PC-3 (cell line): ENCODE measurements around the gene ABHD8. TPM values are rescaled to one million over a fixed set of nuclear protein-coding genes. Genes with fewer than 3 reads are reported as not detected.
"Not testable (repeated sequence)": the region's sequence is repeated elsewhere in the genome, so short reads cannot be mapped to it uniquely, and the experiment has no call there.

Experiments used
- ATAC-seq: fragments of 200-7000 bp; cut with Tn5 transposase; 2 replicates; pipeline ENCODE4 v1.9.1; 2020; ENCODE audit warnings: mild to moderate bottlenecking, moderate library complexity
- BruUV-seq: library from RNA; stranded (reverse); fragments of 400-500 nt; replicated peaks from 2 replicates; lab custom pipeline; 2021; lab: Mats Ljungman, UMichigan
- CTCF ChIA-PET: fragments of 300-600 bp; sonication (Branson Sonifier 250); formaldehyde crosslinking; loops from one replicate; lab custom pipeline; 2022; ENCODE audit warnings: antibody characterized with exemption; lab: Charles Lee
- POLR2A ChIA-PET: fragments of 300-600 bp; sonication (Branson Sonifier 250); formaldehyde crosslinking; loops from one replicate; lab custom pipeline; 2022; ENCODE audit warnings: antibody characterized with exemption; ENCODE audit not compliant: unreplicated experiment; lab: Charles Lee
- DNase-seq: peaks from one replicate; pipeline ENCODE4 v3.0.0-alpha.2; 2015
- H2AFZ ChIP-seq: fragments of 300-600 bp; sonication (generic); 2 replicates; pipeline ENCODE4 v1.6.0; 2016; ENCODE audit warnings: antibody characterized with exemption, low read length
- H3F3A ChIP-seq: fragments of 300-600 bp; sonication (generic); one replicate; pipeline ENCODE4 v1.6.0; 2017; ENCODE audit warnings: antibody characterized with exemption, low read length, control low read depth, mild to moderate bottlenecking; ENCODE audit not compliant: unreplicated experiment
- H3K27ac ChIP-seq: fragments of 300-600 bp; sonication (generic); 2 replicates; pipeline ENCODE4 v1.5.1; 2016; ENCODE audit warnings: mild to moderate bottlenecking, low read length
- H3K27me3 ChIP-seq: fragments of 300-600 bp; sonication (generic); 2 replicates; pipeline ENCODE4 v1.6.1; 2016; ENCODE audit warnings: low read length, mixed read lengths
- H3K36me3 ChIP-seq: fragments of 300-600 bp; sonication (generic); 2 replicates; pipeline ENCODE4 v1.6.1; 2016; ENCODE audit warnings: low read depth, mixed run types, low read length, mixed read lengths
- H3K4me1 ChIP-seq: fragments of 300-600 bp; sonication (generic); 2 replicates; pipeline ENCODE4 v1.5.1; 2016; ENCODE audit warnings: low read length; ENCODE audit not compliant: insufficient read depth
- H3K4me2 ChIP-seq: fragments of 300-600 bp; sonication (generic); 2 replicates; pipeline ENCODE4 v1.6.0; 2016; ENCODE audit warnings: low read length
- H3K4me3 ChIP-seq: fragments of 300-600 bp; sonication (generic); 2 replicates; pipeline ENCODE4 v1.5.1; 2016; ENCODE audit warnings: mild to moderate bottlenecking, low read length, mixed read lengths
- H3K79me2 ChIP-seq: fragments of 300-600 bp; sonication (generic); 2 replicates; pipeline ENCODE4 v1.6.1; 2017; ENCODE audit warnings: low read length, mixed read lengths
- H3K9ac ChIP-seq: fragments of 300-600 bp; sonication (generic); 2 replicates; pipeline ENCODE4 v1.6.0; 2016; ENCODE audit warnings: mild to moderate bottlenecking, low read length
- H3K9me2 ChIP-seq: fragments of 300-600 bp; sonication (generic); replicated peaks from 2 replicates; pipeline ENCODE4 v1.6.1; 2016; ENCODE audit warnings: mixed run types, low read length, mixed read lengths
- H3K9me3 ChIP-seq: fragments of 300-600 bp; sonication (generic); 2 replicates; pipeline ENCODE4 v1.6.1; 2016; ENCODE audit warnings: low read length, mixed read lengths
- H4K20me1 ChIP-seq: fragments of 300-600 bp; sonication (generic); 2 replicates; pipeline ENCODE4 v1.6.1; 2016; ENCODE audit warnings: low read length, mixed read lengths
- CTCF ChIP-seq: fragments of 300-600 bp; sonication (generic); conservative IDR thresholded peaks from 2 replicates; pipeline ENCODE4 v1.5.1; 2017; ENCODE audit warnings: antibody characterized with exemption, low read depth, mild to moderate bottlenecking, low read length
- EZH2 ChIP-seq: fragments of 300-600 bp; sonication (generic); IDR thresholded peaks from one replicate; pipeline ENCODE4 v1.6.1; 2017; ENCODE audit warnings: antibody characterized with exemption, mild to moderate bottlenecking, low read length; ENCODE audit not compliant: unreplicated experiment
- EZH2phosphoT487 ChIP-seq: fragments of 300-600 bp; sonication (generic); IDR thresholded peaks from 2 replicates; pipeline ENCODE4 v1.6.1; 2018; ENCODE audit warnings: mild to moderate bottlenecking, antibody characterized with exemption, low read length, borderline replicate concordance
- intact Hi-C: fragments of 100-400 bp; cut with micrococcal nuclease; formaldehyde crosslinking; loops from 2 replicates; pipeline ENCODE4 v1.9.0; 2023
- total RNA-seq: library from RNA; depleted of rRNA; stranded (reverse); fragments of >200 nt; gene quantifications from 2 replicates; pipeline ENCODE4 v1.2.3, GENCODE V29; 2014

Gene ABHD8
- total RNA-seq, 1 experiment from 2014 or later: 42.4 TPM

GRCh38 chr19:17279436-17279835, 23.8 kb downstream of the ABHD8 start:
- Histone ChIP-seq H3K27ac (no peak overlapping the region), H3F3A (no peaks in the 10 kb centered on the region), H3K9me3 (no peaks in the 10 kb centered on the region), H3K4me2 (no peak overlapping the region), H3K9me2 (no peaks in the 10 kb centered on the region), H3K79me2 (no peaks in the 10 kb centered on the region), H3K27me3 (no peaks in the 10 kb centered on the region), H2AFZ (no peak overlapping the region), H3K4me3 (no peak overlapping the region), H3K4me1 (no peaks in the 10 kb centered on the region), H3K9ac (no peak overlapping the region), H3K36me3 (peaks cover 21% of the 10 kb centered on the region), H4K20me1 (no peaks in the 10 kb centered on the region)
- no peak for ATAC-seq
- DNase-seq: no peak
- BruUV-seq: no TSS peak
- ChIA-PET POLR2A (no interaction called here), CTCF (interaction anchor here (0.8 kb wide), 1 partner anchor 26 kb away, joined by 4 read pairs; the partner anchor contains the start of gene MRPL34)
- no peak for TF ChIP-seq EZH2phosphoT487
- TF ChIP-seq EZH2: no peak
- no peak for TF ChIP-seq CTCF
- intact Hi-C loops: no loop called here

- no peak for DNase-seq
- Histone ChIP-seq H3K27ac (no peak overlapping the region), H4K20me1 (no peaks in the 10 kb centered on the region), H3F3A (no peaks in the 10 kb centered on the region), H3K36me3 (peaks cover 38% of the 10 kb centered on the region), H3K4me1 (no peaks in the 10 kb centered on the region), H2AFZ (no peak overlapping the region), H3K9ac (no peak overlapping the region), H3K79me2 (no peaks in the 10 kb centered on the region), H3K4me3 (no peak overlapping the region), H3K27me3 (no peaks in the 10 kb centered on the region), H3K9me2 (no peaks in the 10 kb centered on the region), H3K4me2 (no peak overlapping the region), H3K9me3 (no peaks in the 10 kb centered on the region)
- no peak for ATAC-seq
- BruUV-seq: no TSS peak
- ChIA-PET CTCF (no interaction called here), POLR2A (no interaction called here)
- no peak for TF ChIP-seq CTCF
- no peak for TF ChIP-seq EZH2
- no peak for TF ChIP-seq EZH2phosphoT487
- intact Hi-C loops: no loop called here
These were observed 27.6 kb downstream of the ABHD8 start for GRCh38 chr19:17275441-17276175.

- H3K27me3 ChIP-seq, H3K79me2 ChIP-seq, POLR2A ChIA-PET, H2AFZ ChIP-seq, H3F3A ChIP-seq, H3K9me2 ChIP-seq, H3K9ac ChIP-seq, H3K27ac ChIP-seq, intact Hi-C loops, H3K4me1 ChIP-seq, H3K4me3 ChIP-seq, H3K9me3 ChIP-seq, H4K20me1 ChIP-seq, DNase-seq, CTCF ChIA-PET, H3K4me2 ChIP-seq, ATAC-seq, BruUV-seq: not testable (repeated sequence)
- peaks cover 40% of the 10 kb centered on the region for H3K36me3 ChIP-seq
These were observed 28.3 kb downstream of the ABHD8 start for GRCh38 chr19:17274892-17275291.
